H1 (cell line): Measurements from ENCODE around the gene PROX2. TPM values are rescaled to one million over a fixed set of nuclear protein-coding genes. Genes with fewer than 3 reads are reported as not detected.

ENCODE experiments used
- CTCF ChIA-PET: fragments of 300-600 bp; sonication (Branson Sonifier 250); formaldehyde crosslinking; loops from one replicate; lab custom pipeline; 2021; ENCODE audit not compliant: partially characterized antibody; lab: Charles Lee
- POLR2A ChIA-PET: fragments of 300-600 bp; sonication (Branson Sonifier 250); formaldehyde crosslinking; loops from one replicate; lab custom pipeline; 2021; ENCODE audit warnings: inconsistent platforms; ENCODE audit not compliant: partially characterized antibody; lab: Charles Lee
- DNase-seq, 2 experiments: peaks; one replicate each; pipeline versions ENCODE4 v3.0.0 to v3.0.0-alpha.2; 2010 to 2022; ENCODE audit warnings: low spot score in 2 of 2, low read depth in 1 of 2, mixed read lengths in 1 of 2
- FAIRE-seq: peaks from 2 replicates; lab custom pipeline; 2011; peaks lifted over from hg19 to GRCh38; lab: Jason Lieb, UNC
- H2AFZ ChIP-seq: 2 replicates; pipeline ENCODE4 v1.8.1; 2012; ENCODE audit warnings: low read length, inconsistent platforms
- H2AK5ac ChIP-seq: 2 replicates; pipeline ENCODE4 v1.6.1; 2013; ENCODE audit warnings: low read depth, low read length
- H2BK120ac ChIP-seq: replicated peaks from 2 replicates; pipeline ENCODE3; 2013; ENCODE audit warnings: low read depth, low read length, inconsistent platforms
- H2BK12ac ChIP-seq: 2 replicates; pipeline ENCODE4 v1.6.1; 2013; ENCODE audit warnings: low read depth, low read length
- H2BK15ac ChIP-seq: 2 replicates; pipeline ENCODE4 v1.6.1; 2013; ENCODE audit warnings: low read length
- H2BK20ac ChIP-seq: 2 replicates; pipeline ENCODE4 v1.6.1; 2013; ENCODE audit warnings: low read length
- H2BK5ac ChIP-seq: 2 replicates; pipeline ENCODE4 v1.6.1; 2013; ENCODE audit warnings: low read depth, low read length
- H3K14ac ChIP-seq: 2 replicates; pipeline ENCODE4 v1.6.1; 2013; ENCODE audit warnings: inconsistent platforms; ENCODE audit not compliant: insufficient read length
- H3K18ac ChIP-seq: 2 replicates; pipeline ENCODE4 v1.6.1; 2013; ENCODE audit warnings: low read length; ENCODE audit errors: extremely low read depth
- H3K23ac ChIP-seq: 2 replicates; pipeline ENCODE4 v1.6.1; 2013; ENCODE audit warnings: inconsistent platforms; ENCODE audit not compliant: insufficient read length
- H3K23me2 ChIP-seq: 2 replicates; pipeline ENCODE4 v1.6.1; 2013; ENCODE audit warnings: low read depth, low read length
- H3K27ac ChIP-seq: 2 replicates; pipeline ENCODE4 v1.6.1; 2011; ENCODE audit warnings: low read depth, low read length, inconsistent platforms
- H3K27me3 ChIP-seq, 4 experiments: replicated peaks in 1 of 4; 1 replicate in 1 of 4; 2 replicates in 3 of 4; pipeline versions ENCODE4 v1.6.1 to v1.8.1; 2011 to 2013; ENCODE audit warnings: low read length in 3 of 4, mild to moderate bottlenecking in 3 of 4, inconsistent platforms in 2 of 4, mixed read lengths in 2 of 4, moderate library complexity in 1 of 4; ENCODE audit not compliant: control insufficient read depth in 3 of 4, insufficient read depth in 3 of 4; ENCODE audit errors: extremely low read depth in 1 of 4
- H3K36me3 ChIP-seq, 4 experiments: 2 replicates each; pipeline versions ENCODE4 v1.6.1 to v1.8.1; 2011 to 2013; ENCODE audit warnings: mild to moderate bottlenecking in 4 of 4, low read length in 3 of 4, moderate library complexity in 2 of 4, control low read depth in 1 of 4, inconsistent platforms in 1 of 4; ENCODE audit not compliant: insufficient read depth in 4 of 4, control insufficient read depth in 2 of 4
- H3K4ac ChIP-seq: replicated peaks from 2 replicates; pipeline ENCODE3; 2013; ENCODE audit warnings: low read length, low read depth, mixed read lengths, inconsistent platforms; ENCODE audit not compliant: insufficient read length
- H3K4me1 ChIP-seq, 4 experiments: replicated peaks in 1 of 4; 1 replicate in 1 of 4; 2 replicates in 3 of 4; pipeline versions ENCODE4 v1.6.1 to v1.8.1; 2011 to 2013; ENCODE audit warnings: low read length in 3 of 4, inconsistent platforms in 2 of 4, mixed read lengths in 1 of 4; ENCODE audit not compliant: insufficient read depth in 4 of 4, control insufficient read depth in 3 of 4
- H3K4me2 ChIP-seq, 2 experiments: 2 replicates each; pipeline versions ENCODE4 v1.6.1 to v1.8.1; 2011 to 2013; ENCODE audit warnings: low read depth in 2 of 2, low read length in 2 of 2, control low read depth in 1 of 2, inconsistent platforms in 1 of 2, mild to moderate bottlenecking in 1 of 2; ENCODE audit not compliant: insufficient read depth in 1 of 2
- H3K4me3 ChIP-seq, 4 experiments: fragments of 200-600, 300-600 bp in 1 of 4; sonication (generic), shearing (Covaris generic), sonication (Bioruptor Twin) in 1 of 4; 2 replicates each; pipeline versions ENCODE4 v1.5.1 to v1.8.1; 2011 to 2016; ENCODE audit warnings: low read length in 4 of 4, low read depth in 3 of 4, control low read depth in 2 of 4, inconsistent platforms in 2 of 4, mild to moderate bottlenecking in 2 of 4, mixed read lengths in 1 of 4, moderate library complexity in 1 of 4; ENCODE audit not compliant: insufficient read depth in 2 of 4; ENCODE audit errors: extremely low read depth in 1 of 4
- H3K56ac ChIP-seq: replicated peaks from 2 replicates; pipeline ENCODE3; 2013; ENCODE audit warnings: low read depth, mild to moderate bottlenecking, mixed read lengths, low read length, inconsistent platforms; ENCODE audit not compliant: insufficient read length
- H3K79me1 ChIP-seq: 2 replicates; pipeline ENCODE4 v1.6.1; 2013; ENCODE audit warnings: low read depth, low read length, control low read depth
- H3K79me2 ChIP-seq, 2 experiments: 2 replicates each; pipeline versions ENCODE4 v1.6.1 to v1.8.1; 2012 to 2013; ENCODE audit warnings: low read length in 2 of 2, mild to moderate bottlenecking in 2 of 2, inconsistent platforms in 1 of 2; ENCODE audit not compliant: insufficient read depth in 2 of 2, control insufficient read depth in 1 of 2
- H3K9ac ChIP-seq, 4 experiments: replicated peaks in 1 of 4; 1 replicate in 1 of 4; 2 replicates in 3 of 4; pipeline versions ENCODE4 v1.6.1 to v1.8.1; 2011 to 2013; ENCODE audit warnings: low read depth in 3 of 4, low read length in 3 of 4, control low read depth in 2 of 4, mild to moderate bottlenecking in 2 of 4, moderate library complexity in 2 of 4, inconsistent platforms in 1 of 4; ENCODE audit errors: extremely low read depth in 1 of 4
- H3K9me3 ChIP-seq, 2 experiments: 2 replicates each; pipeline versions ENCODE4 v1.6.1 to v1.8.1; 2012 to 2013; ENCODE audit warnings: mild to moderate bottlenecking in 2 of 2, moderate library complexity in 2 of 2, control low read depth in 1 of 2, inconsistent platforms in 1 of 2, low read depth in 1 of 2, low read length in 1 of 2, mixed read lengths in 1 of 2; ENCODE audit not compliant: insufficient read depth in 2 of 2
- H4K20me1 ChIP-seq, 2 experiments: replicated peaks in 1 of 2; 2 replicates each; pipeline versions ENCODE3 to v1.8.1; 2011 to 2013; ENCODE audit warnings: inconsistent platforms in 2 of 2, low read length in 2 of 2, mild to moderate bottlenecking in 1 of 2; ENCODE audit not compliant: insufficient read depth in 2 of 2, control insufficient read depth in 1 of 2
- H4K5ac ChIP-seq: 2 replicates; pipeline ENCODE4 v1.6.1; 2013; ENCODE audit warnings: low read length, low read depth, mixed read lengths, inconsistent platforms; ENCODE audit not compliant: insufficient read length
- H4K8ac ChIP-seq: 2 replicates; pipeline ENCODE4 v1.8.0; 2013; ENCODE audit warnings: mild to moderate bottlenecking, moderate library complexity, low read length, inconsistent platforms; ENCODE audit not compliant: insufficient read depth; ENCODE audit errors: extremely low read depth
- H4K91ac ChIP-seq: replicated peaks from 2 replicates; pipeline ENCODE3; 2013; ENCODE audit warnings: low read length, mixed read lengths, inconsistent platforms; ENCODE audit not compliant: insufficient read length
- BACH1 ChIP-seq: IDR thresholded peaks from 2 replicates; pipeline ENCODE4 v1.6.1; 2012; ENCODE audit warnings: low read length, improper control_type of control experiment
- BRCA1 ChIP-seq: IDR thresholded peaks from 2 replicates; pipeline ENCODE4 v1.6.1; 2012; ENCODE audit warnings: low read depth, low read length, improper control_type of control experiment
- CHD2 ChIP-seq: IDR thresholded peaks from 2 replicates; pipeline ENCODE4 v1.6.1; 2012; ENCODE audit warnings: low read length, improper control_type of control experiment
- HDAC2 ChIP-seq, 2 experiments: fragments of 300-600 bp in 1 of 2; sonication (generic) in 1 of 2; IDR thresholded peaks; 2 replicates each; pipeline ENCODE4 v1.6.1; 2011 to 2012; ENCODE audit warnings: low read depth in 2 of 2, low read length in 2 of 2, mild to moderate bottlenecking in 2 of 2, moderate library complexity in 2 of 2, borderline replicate concordance in 1 of 2, inconsistent platforms in 1 of 2
- POU5F1 ChIP-seq: IDR thresholded peaks from 2 replicates; pipeline ENCODE4 v1.6.1; 2011; ENCODE audit warnings: low read depth, mild to moderate bottlenecking, low read length, moderate library complexity
- RBBP5 ChIP-seq: IDR thresholded peaks from 2 replicates; pipeline ENCODE4 v1.7.1; 2012; ENCODE audit warnings: low read depth, mild to moderate bottlenecking, inconsistent platforms, low read length, moderate library complexity, borderline replicate concordance
- RXRA ChIP-seq: IDR thresholded peaks from 2 replicates; pipeline ENCODE4 v1.6.1; 2011; ENCODE audit warnings: low read depth, mild to moderate bottlenecking, low read length, moderate library complexity; ENCODE audit not compliant: insufficient read depth
- SP2 ChIP-seq: IDR thresholded peaks from 2 replicates; pipeline ENCODE4 v1.6.1; 2012; ENCODE audit warnings: mild to moderate bottlenecking, low read length, inconsistent platforms
- SP4 ChIP-seq: IDR thresholded peaks from 2 replicates; pipeline ENCODE4 v1.6.1; 2012; ENCODE audit warnings: low read length, inconsistent platforms
- SUZ12 ChIP-seq: fragments of 200-600 bp; sonication (generic); IDR thresholded peaks from 2 replicates; pipeline ENCODE4 v1.6.1; 2012; ENCODE audit warnings: mild to moderate bottlenecking, inconsistent platforms, low read length, moderate library complexity, mixed read lengths
- TBP ChIP-seq: IDR thresholded peaks from 2 replicates; pipeline ENCODE4 v1.6.1; 2011; ENCODE audit warnings: low read depth, low read length, improper control_type of control experiment
- YY1 ChIP-seq: IDR thresholded peaks from 2 replicates; pipeline ENCODE4 v1.6.1; 2011; ENCODE audit warnings: low read depth, mild to moderate bottlenecking, low read length
- ZNF274 ChIP-seq: IDR thresholded peaks from 2 replicates; pipeline ENCODE4 v1.7.0; 2012; ENCODE audit warnings: low read length, borderline replicate concordance; ENCODE audit errors: extremely low read depth
- WGBS, 2 experiments: shearing (Covaris generic) in 1 of 2; methylation state at CpG; one replicate each; pipeline versions ENCODE4 v1.1.6 to v1.1.7; 2013 to 2015; ENCODE audit warnings: low lambda C conversion rate in 2 of 2, mixed read lengths in 2 of 2, inconsistent platforms in 1 of 2, low coverage in 1 of 2, missing lambda C conversion rate in 1 of 2; ENCODE audit not compliant: insufficient replicate concordance in 2 of 2, insufficient coverage in 1 of 2, insufficient read length in 1 of 2; ENCODE audit errors: extremely low coverage in 1 of 2, missing lambda C conversion rate in 1 of 2; 5-methylcytosine and 5-hydroxymethylcytosine counted together
- polyA plus RNA-seq, 7 experiments: library from polyadenylated mRNA; depleted of rRNA in 3 of 7; stranded (reverse) in 5 of 7; unstranded in 2 of 7; fragments of >200 nt in 5 of 7; fragments of 200-250 nt in 2 of 7; gene quantifications; 1 replicate in 5 of 7; 2 replicates in 1 of 7; 4 replicates in 1 of 7; pipeline versions ENCODE4 v1.2.1 to v1.2.3, GENCODE V29; 2011 to 2013; ENCODE audit warnings: missing spikeins in 2 of 7, mixed read lengths in 2 of 7
- total RNA-seq: library from RNA; stranded (reverse); fragmentation: NEBNext Ultra II Directional; extraction: Animal tissue kit (Norgen Biotek cat#: 25700); gene quantifications from 2 replicates; pipeline ENCODE4 v1.2.1, GENCODE V29; 2021
- TF ChIP-seq, protein P1 (sequence below): IDR thresholded peaks from 2 replicates; pipeline ENCODE4 v1.6.1; 2011; ENCODE audit warnings: low read length, improper control_type of control experiment

PROX2 gene
- total and polyA plus RNA-seq, 2 of the 8 experiments (the other 6 are each of a cell fraction or from before 2014, with no cell fraction given), result 0.03 TPM; not detected in 1

DNA sequence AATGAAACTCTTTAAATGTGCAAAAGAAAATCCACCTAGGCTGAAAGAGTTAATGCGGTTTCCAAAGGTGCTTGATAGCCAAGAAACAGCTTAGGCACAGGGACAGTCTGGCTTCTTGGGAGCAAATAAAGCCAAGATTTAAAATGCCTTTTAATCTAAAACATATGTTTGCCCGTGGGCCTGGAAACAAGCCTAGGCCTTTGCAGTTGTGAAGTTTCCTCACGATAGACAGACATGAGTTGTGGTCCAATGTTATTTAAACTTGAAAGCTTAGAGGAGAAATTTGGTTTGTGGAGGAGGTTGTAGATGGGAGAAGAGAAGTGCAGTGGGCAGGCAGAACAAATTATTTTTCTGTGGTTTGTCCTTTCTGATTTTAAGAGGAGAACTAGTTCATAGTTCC is 29.8 kb downstream of the PROX2 start:
- H3K27me3 ChIP-seq, result no peaks in the 10 kb centered on the region
- H2BK15ac ChIP-seq, result no peak overlapping the region
- H2BK12ac ChIP-seq, result no peak overlapping the region
- H3K4me2 ChIP-seq, result no peak overlapping the region
- no peak overlapping the region for H3K56ac ChIP-seq
- H3K36me3 ChIP-seq, result no peaks in the 10 kb centered on the region
- no peak overlapping the region for H2BK5ac ChIP-seq
- TF ChIP-seq RXRA (no peak), ZNF274 (no peak), TBP (no peak), HDAC2 (IDR thresholded peaks at IDR 0.05; ENCODE audit: borderline replicate concordance in 1 of 2, low read depth in 2 of 2, low read length in 2 of 2) (no peak), SP2 (no peak), CHD2 (no peak), YY1 (no peak), RBBP5 (no peak), BRCA1 (no peak), POU5F1 (no peak), SP4 (no peak), BACH1 (no peak), SUZ12 (no peak)
- TF ChIP-seq, protein P1, sequence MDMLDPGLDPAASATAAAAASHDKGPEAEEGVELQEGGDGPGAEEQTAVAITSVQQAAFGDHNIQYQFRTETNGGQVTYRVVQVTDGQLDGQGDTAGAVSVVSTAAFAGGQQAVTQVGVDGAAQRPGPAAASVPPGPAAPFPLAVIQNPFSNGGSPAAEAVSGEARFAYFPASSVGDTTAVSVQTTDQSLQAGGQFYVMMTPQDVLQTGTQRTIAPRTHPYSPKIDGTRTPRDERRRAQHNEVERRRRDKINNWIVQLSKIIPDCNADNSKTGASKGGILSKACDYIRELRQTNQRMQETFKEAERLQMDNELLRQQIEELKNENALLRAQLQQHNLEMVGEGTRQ, result no peak
- no peak overlapping the region for H3K18ac ChIP-seq
- H3K79me1 ChIP-seq, result no peaks in the 10 kb centered on the region
- no peak overlapping the region for H3K4me3 ChIP-seq
- no peak overlapping the region for H4K5ac ChIP-seq
- H2AK5ac ChIP-seq, result no peak overlapping the region
- no peaks in the 10 kb centered on the region for H3K79me2 ChIP-seq
- H2BK20ac ChIP-seq, result no peak overlapping the region
- no peak overlapping the region for H3K9ac ChIP-seq
- no peak for FAIRE-seq
- ChIA-PET POLR2A (interaction anchor here (1.9 kb wide), 1 partner anchor 10 kb away, joined by 6 read pairs; no protein-coding TSS in a partner anchor), CTCF (interaction anchor here (0.6 to 2.2 kb wide), 5 partner anchors 10 to 553 kb away, joined by 3 to 10 read pairs (median 3); no protein-coding TSS in a partner anchor)
- no peak for DNase-seq
- H3K9me3 ChIP-seq, result no peaks in the 10 kb centered on the region
- no peak overlapping the region for H4K91ac ChIP-seq
- H3K23me2 ChIP-seq, result no peaks in the 10 kb centered on the region
- no peaks in the 10 kb centered on the region for H3K4me1 ChIP-seq
- no peak overlapping the region for H3K23ac ChIP-seq
- H4K8ac ChIP-seq, result no peak overlapping the region
- H3K27ac ChIP-seq, result no peak overlapping the region
- H3K4ac ChIP-seq, result no peak overlapping the region
- no peak overlapping the region for H2BK120ac ChIP-seq
- 84% methylated on average over 3 of the region's 3 CpGs; no CpG with 5 or more reads in 1 of the 2 experiments for WGBS, 2 experiments
- H2AFZ ChIP-seq, result no peak overlapping the region
- H4K20me1 ChIP-seq, result no peaks in the 10 kb centered on the region
- no peak overlapping the region for H3K14ac ChIP-seq
